K562 (cell line): ENCODE results near the gene ABCC5. TPM values are rescaled to one million over a fixed set of nuclear protein-coding genes. Genes with fewer than 3 reads are reported as not detected.

ENCODE experiments used
- CAMTA2 ChIP-seq: fragments of 250-450 bp; sonication (Bioruptor Pico); conservative IDR thresholded peaks from 2 replicates; pipeline ENCODE4 v1.5.1; 2022
- CHD2 ChIP-seq: IDR thresholded peaks from 2 replicates; pipeline ENCODE4 v1.6.1; 2011; ENCODE audit warnings: low read depth, low read length
- CTCF ChIP-seq, 3 experiments: IDR thresholded peaks in 2 of 3; conservative IDR thresholded peaks in 1 of 3; 2 replicates each; pipeline ENCODE4 v1.5.1; 2011 to 2012; ENCODE audit warnings: low read length in 3 of 3, mild to moderate bottlenecking in 3 of 3, control low read depth in 2 of 3, improper control_type of control experiment in 1 of 3, inconsistent platforms in 1 of 3, low read depth in 1 of 3, mixed read lengths in 1 of 3, moderate library complexity in 1 of 3; ENCODE audit not compliant: insufficient read depth in 2 of 3
- DDX20 ChIP-seq: fragments of 450-650 bp; IDR thresholded peaks from 2 replicates; pipeline ENCODE4 v1.6.1; 2016; ENCODE audit warnings: missing genetic modification characterization, low read depth, mild to moderate bottlenecking, missing compliant biosample characterization, moderate library complexity
- FOXM1 ChIP-seq, 2 experiments: fragments of 450-650 bp in 1 of 2; sonication (generic) in 1 of 2; formaldehyde crosslinking in 1 of 2; IDR thresholded peaks; 2 replicates each; pipeline versions ENCODE4 v1.6.1 to v1.9.0; 2017 to 2022; ENCODE audit warnings: low read depth in 2 of 2, mild to moderate bottlenecking in 2 of 2, missing genetic modification reagents in 1 of 2, moderate library complexity in 1 of 2
- GATAD2B ChIP-seq: fragments of 450-650 bp; IDR thresholded peaks from 2 replicates; pipeline ENCODE4 v1.6.1; 2017; ENCODE audit warnings: mild to moderate bottlenecking, borderline replicate concordance
- ID3 ChIP-seq, 2 experiments: fragments of 250-450 bp in 1 of 2; fragments of 450-650 bp in 1 of 2; sonication (Bioruptor Pico) in 1 of 2; IDR thresholded peaks; 2 replicates each; pipeline versions ENCODE4 v1.6.1 to v1.8.0; 2016 to 2021; ENCODE audit warnings: mild to moderate bottlenecking in 2 of 2, moderate library complexity in 2 of 2, missing compliant biosample characterization in 1 of 2, missing genetic modification characterization in 1 of 2
- ILK ChIP-seq: fragments of 450-650 bp; IDR thresholded peaks from 2 replicates; pipeline ENCODE4 v1.6.1; 2016; ENCODE audit warnings: missing genetic modification characterization, low read depth, mild to moderate bottlenecking, missing compliant biosample characterization, moderate library complexity, borderline replicate concordance
- KHSRP ChIP-seq: fragments of 450-650 bp; IDR thresholded peaks from 2 replicates; pipeline ENCODE4 v1.6.1; 2017
- MAZ ChIP-seq, 2 experiments: fragments of 450-650 bp in 1 of 2; sonication (generic) in 1 of 2; formaldehyde crosslinking; IDR thresholded peaks in 1 of 2; conservative IDR thresholded peaks in 1 of 2; 2 replicates each; pipeline versions ENCODE4 v1.4.0 to v1.5.0; 2020; ENCODE audit warnings: mild to moderate bottlenecking in 1 of 2, missing genetic modification reagents in 1 of 2
- MCM7 ChIP-seq, 2 experiments: fragments of 450-650 bp; IDR thresholded peaks; 2 replicates each; pipeline ENCODE4 v1.6.1; 2016 to 2018
- MIER1 ChIP-seq: fragments of 450-650 bp; IDR thresholded peaks from 2 replicates; pipeline ENCODE4 v1.6.1; 2016; ENCODE audit warnings: antibody characterized with exemption, mild to moderate bottlenecking, low read depth
- MLLT1 ChIP-seq, 2 experiments: fragments of 450-650 bp; IDR thresholded peaks; 2 replicates each; pipeline ENCODE4 v1.6.1; 2016
- MTF1 ChIP-seq: fragments of 250-450 bp; sonication (Bioruptor Pico); IDR thresholded peaks from 2 replicates; pipeline ENCODE4 v1.9.0; 2021; ENCODE audit warnings: moderate library complexity, mild to moderate bottlenecking, inconsistent platforms, borderline replicate concordance
- NFIX ChIP-seq: fragments of 250-450 bp; sonication (Bioruptor Pico); IDR thresholded peaks from 2 replicates; pipeline ENCODE4 v1.4.0; 2020; ENCODE audit warnings: low read depth, mild to moderate bottlenecking, moderate library complexity
- RBFOX2 ChIP-seq: fragments of 200-400 bp; formaldehyde crosslinking; IDR thresholded peaks from 2 replicates; pipeline ENCODE4 v1.6.1; 2017; ENCODE audit warnings: low read depth, mild to moderate bottlenecking, low read length, moderate library complexity
- TARDBP ChIP-seq: fragments of 450-650 bp; IDR thresholded peaks from 2 replicates; pipeline ENCODE4 v1.6.1; 2016
- TCF15 ChIP-seq: fragments of 250-450 bp; sonication (Bioruptor Pico); IDR thresholded peaks from 2 replicates; pipeline ENCODE4 v1.8.0; 2022; ENCODE audit warnings: moderate library complexity, mild to moderate bottlenecking, inconsistent platforms
- TCF7 ChIP-seq: sonication (generic); IDR thresholded peaks from 2 replicates; pipeline ENCODE4 v1.6.1; 2016; ENCODE audit warnings: antibody characterized with exemption, borderline replicate concordance
- TFAM ChIP-seq: fragments of 250-450 bp; sonication (Bioruptor Pico); conservative IDR thresholded peaks from 2 replicates; pipeline ENCODE4 v1.5.0; 2021; ENCODE audit warnings: mild to moderate bottlenecking, moderate library complexity
- TRIM28 ChIP-seq: fragments of 450-650 bp; IDR thresholded peaks from 2 replicates; pipeline ENCODE4 v1.6.1; 2017
- ZNF140 ChIP-seq: fragments of 250-450 bp; sonication (Bioruptor Pico); IDR thresholded peaks from 2 replicates; pipeline ENCODE4 v1.8.0; 2021; ENCODE audit warnings: moderate library complexity, mild to moderate bottlenecking, inconsistent platforms
- ZNF212 ChIP-seq: fragments of 450-650 bp; formaldehyde crosslinking; IDR thresholded peaks from 2 replicates; pipeline ENCODE4 v1.4.0; 2020; ENCODE audit warnings: mild to moderate bottlenecking
- ZNF384 ChIP-seq: IDR thresholded peaks from 2 replicates; pipeline ENCODE4 v1.6.1; 2012; ENCODE audit warnings: low read depth, low read length, improper control_type of control experiment
- ZNF785 ChIP-seq: fragments of 250-450 bp; sonication (Bioruptor Pico); IDR thresholded peaks from 2 replicates; pipeline ENCODE4 v1.4.0; 2020; ENCODE audit warnings: mild to moderate bottlenecking
- polyA plus RNA-seq, 8 experiments: library from polyadenylated mRNA; depleted of rRNA in 4 of 8; stranded (reverse) in 5 of 8; unstranded in 3 of 8; fragments of >200 nt; fragmentation: Nextera tagmentation in 2 of 8; fragmentation: Illumina TruSeq in 1 of 8; extraction: Ambion mirVana in 2 of 8; extraction: Trizol in 1 of 8; gene quantifications; 2 replicates each; pipeline versions ENCODE4 v1.2.1 to v1.2.3, GENCODE V29; 2011 to 2014; ENCODE audit warnings: inconsistent platforms in 1 of 8, missing spikeins in 1 of 8
- total RNA-seq, 7 experiments: library from RNA; depleted of rRNA in 6 of 7; stranded (reverse); fragments of >200 nt in 6 of 7; fragmentation: Illumina TruSeq in 2 of 7; extraction: Trizol in 2 of 7; gene quantifications; 2 replicates each; pipeline versions ENCODE4 v1.2.1 to v1.2.3, GENCODE V29; 2011 to 2021; ENCODE audit warnings: low replicate concordance in 1 of 7

The ABCC5 gene
- total and polyA plus RNA-seq, 9 of the 15 experiments (the other 6 are each of a cell fraction or from before 2014, with no cell fraction given): 22.0 to 53.0 (median 41.9) TPM

- no peak for TF ChIP-seq ZNF140 (CRISPR knock-in tag)
- no peak for TF ChIP-seq FOXM1 (IDR thresholded peaks at IDR 0.05; ENCODE audit: low read depth)
- TF ChIP-seq FOXM1 (CRISPR knock-in tag; IDR thresholded peaks at IDR 0.05; ENCODE audit: low read depth): 0 out of 2 replicates have a peak, but pooled peaks have one; percentile 85
- TF ChIP-seq ZNF384: peak; percentile 50
- no peak for TF ChIP-seq MCM7 (IDR thresholded peaks at IDR 0.05)
- TF ChIP-seq CTCF (IDR thresholded peaks at IDR 0.05 in 2 of 3, conservative IDR thresholded peaks at IDR 0.05 in 1 of 3; ENCODE audit: insufficient read depth in 2 of 3, low read depth in 1 of 3, low read length in 3 of 3): peak; percentile 94 to 97 (median 96)
- no peak for TF ChIP-seq TRIM28
- TF ChIP-seq DDX20 (tag): no peak
- no peak for TF ChIP-seq KHSRP
- no peak for TF ChIP-seq NFIX
- no peak for TF ChIP-seq MIER1
- TF ChIP-seq MAZ (CRISPR knock-in tag; conservative IDR thresholded peaks at IDR 0.05 in 1 of 2, IDR thresholded peaks at IDR 0.05 in 1 of 2): peak; percentile 82 to 91; a peak in 3 of 4 replicates
- TF ChIP-seq ZNF785 (CRISPR knock-in tag): no peak
- TF ChIP-seq TCF7: peak; percentile 76; the same call in 1 of the 2 replicates
- TF ChIP-seq ILK (tag): no peak
- peak; percentile 98 for TF ChIP-seq RBFOX2
- TF ChIP-seq MLLT1 (IDR thresholded peaks at IDR 0.05): peak in 1 of 2 experiments; percentile 58; a peak in 1 of 4 replicates
- no peak for TF ChIP-seq ZNF212 (CRISPR knock-in tag)
- TF ChIP-seq ID3 (CRISPR knock-in tag; IDR thresholded peaks at IDR 0.05): no peak
- TF ChIP-seq ID3 (tag; IDR thresholded peaks at IDR 0.05): peak; percentile 79
- peak; percentile 53 for TF ChIP-seq CHD2
- no peak for TF ChIP-seq CAMTA2 (CRISPR knock-in tag)
- no peak for TF ChIP-seq TARDBP
- no peak for TF ChIP-seq MTF1 (CRISPR knock-in tag)
- peak; percentile 79; the same call in 1 of the 2 replicates for TF ChIP-seq GATAD2B
- TF ChIP-seq TCF15 (CRISPR knock-in tag): no peak
- TF ChIP-seq TFAM (CRISPR knock-in tag): no peak
Measured at GRCh38 chr3:183884427-183885296, 133.0 kb downstream of the ABCC5 start, which contains the start of gene PARL (continued).
